Kidney glomerular epithelial cell (primary cell): ENCODE measurements around the gene ACCSL.

ENCODE experiments used
- DNase-seq: peaks from one replicate; lab custom pipeline; 2025; lab: John Stamatoyannopoulos, UW

ACCSL gene

DNA sequence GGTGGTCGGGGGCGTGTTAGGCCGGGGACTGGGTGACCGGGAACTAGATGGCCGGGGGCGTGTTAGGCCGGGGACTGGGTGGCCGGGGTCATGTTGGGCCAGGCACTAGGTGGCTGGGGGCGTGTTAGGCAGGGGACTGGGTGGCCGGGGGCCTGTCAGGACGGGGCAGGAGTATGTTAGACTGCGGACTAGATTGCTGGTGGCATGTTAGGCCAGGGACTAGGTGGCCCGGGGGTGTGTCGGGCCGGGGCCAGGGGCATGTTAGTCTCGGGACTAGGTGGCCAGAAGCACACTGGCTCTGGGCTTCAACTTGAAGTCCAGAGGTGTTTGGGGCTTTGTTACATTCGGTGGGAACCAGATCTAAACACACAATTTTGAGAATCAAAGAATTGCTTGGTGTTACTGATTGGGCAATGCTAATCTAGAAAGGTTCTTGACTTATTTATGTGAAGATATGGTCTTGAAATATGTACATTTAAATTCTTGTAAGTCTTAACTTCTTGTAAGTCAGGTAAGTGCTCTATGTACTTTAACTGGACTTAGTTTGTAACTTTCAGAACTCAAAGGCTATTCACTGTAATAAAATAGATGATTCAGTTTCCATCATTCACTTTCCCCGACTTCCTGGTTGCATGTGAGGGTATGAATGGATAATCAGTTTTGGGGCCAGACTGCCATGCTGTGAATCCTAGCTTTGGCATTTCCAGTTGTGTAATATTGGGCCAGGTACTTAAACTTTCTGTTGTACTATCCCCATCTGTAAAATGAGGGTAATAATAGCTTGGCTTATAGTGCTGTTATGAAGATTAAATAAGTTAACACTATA lies 48.8 kb downstream of the ACCSL start:
- DNase-seq, result peak; percentile 18

DNA sequence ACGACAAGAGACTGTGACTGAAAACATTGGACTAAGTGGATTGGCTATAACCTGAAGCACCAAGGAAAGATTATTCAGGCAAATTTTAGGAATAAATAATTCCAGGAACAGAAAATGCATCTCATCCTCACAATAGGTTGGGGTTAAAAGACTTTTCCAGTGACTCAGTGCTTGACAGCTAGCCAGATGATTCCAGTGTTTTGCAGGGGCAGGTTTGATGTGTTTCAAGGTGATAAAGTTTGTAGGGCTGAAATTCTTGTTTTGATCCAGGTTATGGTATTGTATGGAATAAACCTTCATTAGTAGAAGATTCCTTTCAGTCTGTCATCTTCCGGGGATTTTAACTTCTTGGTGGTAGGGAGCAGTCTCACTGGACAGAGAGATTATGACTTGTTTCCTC lies 50.0 kb downstream of the ACCSL start:
- peak; percentile 1 for DNase-seq

DNA sequence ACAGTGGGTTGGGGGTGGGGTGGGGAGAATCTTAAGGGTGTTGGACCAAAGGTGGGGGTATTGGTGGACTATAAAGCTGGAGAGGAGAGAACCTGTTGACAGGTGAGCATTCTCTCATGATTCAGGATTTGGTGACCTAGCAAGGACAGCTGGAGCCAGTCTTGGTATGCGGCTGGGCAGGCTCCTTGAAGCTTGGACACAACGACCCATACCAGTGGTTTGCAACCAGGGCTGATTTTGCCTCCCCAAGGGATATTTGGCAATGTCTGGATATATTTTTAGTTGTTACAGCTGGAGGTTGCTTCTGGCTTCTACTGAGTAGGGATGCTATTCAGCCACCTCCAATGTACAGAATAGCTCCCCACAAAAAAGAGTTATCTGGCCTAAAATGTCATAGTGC lies 53.3 kb downstream of the ACCSL start:
- no peak for DNase-seq

DNA sequence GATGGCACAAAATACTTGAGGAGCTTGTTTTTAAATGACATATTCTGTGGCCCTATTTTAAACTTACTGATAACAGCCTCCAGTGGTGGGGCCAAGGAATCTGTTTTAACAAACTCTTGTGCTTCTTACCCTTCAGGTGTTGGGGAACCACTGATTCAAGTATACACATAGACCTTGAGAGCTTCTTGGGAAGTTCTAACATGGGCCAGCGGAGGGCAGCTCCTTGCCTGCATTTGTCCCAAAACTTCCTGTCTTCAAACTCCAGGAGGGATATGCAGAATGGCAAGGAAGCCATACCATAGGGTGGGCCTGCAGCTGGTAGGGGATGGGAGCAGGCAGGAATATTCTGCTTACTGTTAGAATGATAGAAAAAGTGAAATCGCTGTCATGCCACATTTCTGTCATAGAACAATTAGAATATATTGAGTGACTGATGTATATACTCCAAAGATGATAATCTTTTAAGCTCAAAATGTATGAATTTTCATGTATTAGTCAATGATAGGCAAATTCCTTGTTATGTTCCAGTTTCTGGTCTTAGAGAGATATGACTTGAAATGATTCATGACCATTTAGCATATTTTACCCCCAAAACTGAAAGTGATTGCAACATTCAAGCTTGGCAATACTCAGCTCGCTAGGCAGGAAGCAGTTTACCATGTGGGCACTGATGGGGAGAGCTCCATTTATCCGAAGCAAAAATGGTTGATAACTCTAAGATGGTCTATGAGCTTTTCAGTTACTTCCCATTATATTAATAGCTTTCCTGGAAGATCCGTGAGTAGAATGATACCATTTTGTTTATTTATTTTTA lies 56.9 kb downstream of the ACCSL start:
- no peak for DNase-seq

DNA sequence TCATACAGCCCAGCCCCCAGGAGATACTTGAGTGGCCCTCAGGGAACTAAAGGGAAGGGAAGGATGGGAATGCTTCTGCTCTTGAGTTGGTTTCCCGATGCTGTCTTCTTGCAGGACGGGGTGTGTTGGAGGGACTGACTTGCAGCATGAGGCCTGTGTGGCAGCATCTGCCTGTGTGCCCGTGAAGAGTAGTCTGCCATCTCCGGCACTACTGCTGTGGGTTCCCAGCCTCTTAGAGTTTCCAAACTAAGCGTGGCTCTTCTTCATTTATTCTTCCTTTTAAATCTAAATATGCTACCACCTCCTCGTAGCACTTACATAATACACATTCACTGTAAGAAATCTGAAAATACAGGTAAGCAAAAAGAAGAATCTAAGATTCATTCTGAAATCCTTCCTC lies 60.5 kb downstream of the ACCSL start:
- no peak for DNase-seq
